Measurements from ENCODE around the gene CEP170B.

DNA sequence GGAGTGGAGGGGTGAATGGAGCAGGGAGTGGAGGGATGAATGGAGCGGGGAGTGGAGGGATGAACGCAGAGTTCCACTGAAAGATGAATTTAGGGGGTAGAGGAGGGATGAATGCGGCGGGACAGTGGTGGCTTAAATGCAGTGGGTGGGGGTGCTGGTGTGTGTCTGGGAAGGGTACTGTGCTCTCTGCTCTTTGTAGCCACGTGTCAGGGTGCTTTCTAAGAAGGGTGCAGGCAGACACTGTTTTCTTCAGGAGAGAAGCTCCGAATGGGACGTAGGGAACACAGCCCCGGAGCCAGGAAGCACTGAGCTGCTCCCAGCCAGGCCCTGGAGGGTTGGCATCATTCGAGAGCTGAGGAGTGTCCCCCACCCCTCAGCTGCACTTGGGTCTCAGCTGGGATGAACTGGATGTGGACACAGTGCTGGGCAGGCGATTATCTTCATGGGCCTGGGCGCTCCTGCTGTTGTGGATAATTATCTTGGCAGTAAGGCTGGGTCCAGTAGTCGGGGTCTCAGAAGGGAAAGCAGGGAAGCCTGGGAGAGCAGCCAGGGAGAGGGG, 9.5 kb upstream of the CEP170B start:
- TF ChIP-seq, protein P1, sequence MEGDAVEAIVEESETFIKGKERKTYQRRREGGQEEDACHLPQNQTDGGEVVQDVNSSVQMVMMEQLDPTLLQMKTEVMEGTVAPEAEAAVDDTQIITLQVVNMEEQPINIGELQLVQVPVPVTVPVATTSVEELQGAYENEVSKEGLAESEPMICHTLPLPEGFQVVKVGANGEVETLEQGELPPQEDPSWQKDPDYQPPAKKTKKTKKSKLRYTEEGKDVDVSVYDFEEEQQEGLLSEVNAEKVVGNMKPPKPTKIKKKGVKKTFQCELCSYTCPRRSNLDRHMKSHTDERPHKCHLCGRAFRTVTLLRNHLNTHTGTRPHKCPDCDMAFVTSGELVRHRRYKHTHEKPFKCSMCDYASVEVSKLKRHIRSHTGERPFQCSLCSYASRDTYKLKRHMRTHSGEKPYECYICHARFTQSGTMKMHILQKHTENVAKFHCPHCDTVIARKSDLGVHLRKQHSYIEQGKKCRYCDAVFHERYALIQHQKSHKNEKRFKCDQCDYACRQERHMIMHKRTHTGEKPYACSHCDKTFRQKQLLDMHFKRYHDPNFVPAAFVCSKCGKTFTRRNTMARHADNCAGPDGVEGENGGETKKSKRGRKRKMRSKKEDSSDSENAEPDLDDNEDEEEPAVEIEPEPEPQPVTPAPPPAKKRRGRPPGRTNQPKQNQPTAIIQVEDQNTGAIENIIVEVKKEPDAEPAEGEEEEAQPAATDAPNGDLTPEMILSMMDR (IDR thresholded peaks at IDR 0.05), result no peak
- TF ChIP-seq EZH2 (IDR thresholded peaks at IDR 0.05; ENCODE audit: borderline replicate concordance, insufficient read depth, low read depth, low read length, poor library complexity, severe bottlenecking), result no peak
